HepG2 (cell line): ENCODE data around the gene STAP1. TPM values are rescaled to one million over a fixed set of nuclear protein-coding genes. Genes with fewer than 3 reads are reported as not detected.

ENCODE experiments used
- ATAC-seq: fragments of 200-7000 bp; cut with Tn5 transposase; 3 replicates; pipeline ENCODE4 v1.9.1; 2020; ENCODE audit warnings: mild to moderate bottlenecking, moderate library complexity
- BruUV-seq: library from RNA; stranded (reverse); fragments of 400-500 nt; replicated peaks from 2 replicates; lab custom pipeline; 2021; lab: Mats Ljungman, UMichigan
- CTCF ChIA-PET: fragments of 300-600 bp; formaldehyde crosslinking; extraction: SDS; loops from one replicate; lab custom pipeline; 2021; ENCODE audit warnings: low total read pairs, inconsistent platforms, low intra/inter-chr PET ratio; lab: Yijun Ruan, JAX
- POLR2A ChIA-PET: fragments of 350-600 bp; sonication (Branson Sonifier 250); formaldehyde crosslinking; loops from one replicate; lab custom pipeline; 2020; ENCODE audit warnings: antibody characterized with exemption, inconsistent platforms; lab: Yijun Ruan, JAX
- DNase-seq: peaks from one replicate; pipeline ENCODE4 v3.0.0-alpha.2; 2015; ENCODE audit warnings: low spot score
- FAIRE-seq: peaks from 3 replicates; lab custom pipeline; 2011; peaks lifted over from hg19 to GRCh38; lab: Jason Lieb, UNC
- H2AFZ ChIP-seq: one replicate; pipeline ENCODE4 v1.6.1; 2011; ENCODE audit warnings: low read length, inconsistent platforms
- H3K27ac ChIP-seq: fragments of 300-600 bp; 3 replicates; pipeline ENCODE4 v1.8.0; 2011; ENCODE audit warnings: mixed run types, mild to moderate bottlenecking, mixed read lengths, low read length, inconsistent platforms; ENCODE audit not compliant: insufficient read depth; ENCODE audit errors: extremely low read length
- H3K27me3 ChIP-seq, 2 experiments: fragments of 200-600 bp in 1 of 2; 2 replicates in 1 of 2; 3 replicates in 1 of 2; pipeline versions ENCODE4 v1.6.0 to v1.8.0; 2011; ENCODE audit warnings: low read length in 2 of 2, mild to moderate bottlenecking in 2 of 2, moderate library complexity in 2 of 2, inconsistent platforms in 1 of 2; ENCODE audit not compliant: insufficient read depth in 2 of 2, control insufficient read depth in 1 of 2
- H3K36me3 ChIP-seq, 2 experiments: fragments of 200-600 bp in 1 of 2; replicated peaks in 1 of 2; 2 replicates in 1 of 2; 3 replicates in 1 of 2; pipeline versions ENCODE4 v1.5.1 to v1.8.0; 2011; ENCODE audit warnings: low read length in 2 of 2, inconsistent platforms in 1 of 2; ENCODE audit not compliant: insufficient read depth in 2 of 2, control insufficient read depth in 1 of 2
- H3K4me1 ChIP-seq: 2 replicates; pipeline ENCODE4 v1.5.1; 2012; ENCODE audit warnings: low read length, inconsistent platforms; ENCODE audit not compliant: insufficient read depth
- H3K4me2 ChIP-seq: 2 replicates; pipeline ENCODE4 v1.6.0; 2011; ENCODE audit warnings: low read depth, low read length, inconsistent platforms
- H3K4me3 ChIP-seq, 3 experiments: fragments of 200-600 bp in 1 of 3; sonication (generic), shearing (Covaris generic) in 1 of 3; replicated peaks in 1 of 3; 2 replicates each; pipeline ENCODE4 v1.5.1; 2011 to 2016; ENCODE audit warnings: low read length in 3 of 3, inconsistent platforms in 2 of 3, low read depth in 2 of 3, mild to moderate bottlenecking in 2 of 3, control low read depth in 1 of 3, mixed read lengths in 1 of 3; ENCODE audit not compliant: insufficient read depth in 1 of 3
- H3K79me2 ChIP-seq: one replicate; pipeline ENCODE4 v1.6.1; 2011; ENCODE audit warnings: low read length, inconsistent platforms; ENCODE audit not compliant: insufficient read depth
- H3K9ac ChIP-seq: 2 replicates; pipeline ENCODE4 v1.6.0; 2011; ENCODE audit warnings: mild to moderate bottlenecking, low read depth, low read length, inconsistent platforms; ENCODE audit not compliant: insufficient read depth
- H3K9me3 ChIP-seq: 2 replicates; pipeline ENCODE4 v1.5.1; 2012; ENCODE audit warnings: mild to moderate bottlenecking, low read length
- H4K20me1 ChIP-seq: 2 replicates; pipeline ENCODE4 v1.6.0; 2011; ENCODE audit warnings: inconsistent platforms, mild to moderate bottlenecking, low read length, moderate library complexity; ENCODE audit not compliant: insufficient read depth
- HMG20A ChIP-seq: IDR thresholded peaks from 2 replicates; pipeline ENCODE4 v1.6.1; 2016; ENCODE audit warnings: borderline replicate concordance
- NCOA2 ChIP-seq: sonication (generic); formaldehyde crosslinking; IDR thresholded peaks from 2 replicates; pipeline ENCODE4 v1.8.0; 2022; ENCODE audit warnings: inconsistent platforms
- PRPF4 ChIP-seq: fragments of 200-400 bp; formaldehyde crosslinking; IDR thresholded peaks from 2 replicates; pipeline ENCODE4 v1.6.1; 2016; ENCODE audit warnings: low read length, low read depth; ENCODE audit not compliant: poor library complexity, severe bottlenecking
- PTBP1 ChIP-seq: fragments of 200-400 bp; formaldehyde crosslinking; IDR thresholded peaks from 2 replicates; pipeline ENCODE4 v1.6.1; 2018; ENCODE audit warnings: low read length, low read depth; ENCODE audit not compliant: poor library complexity, severe bottlenecking
- RXRA ChIP-seq: sonication (generic); formaldehyde crosslinking; IDR thresholded peaks from 2 replicates; pipeline ENCODE4 v1.5.1; 2020; ENCODE audit warnings: missing genetic modification reagents
- TEAD2 ChIP-seq: sonication (generic); formaldehyde crosslinking; IDR thresholded peaks from 2 replicates; pipeline ENCODE4 v1.9.0; 2021; ENCODE audit warnings: missing genetic modification reagents
- ZNF234 ChIP-seq: sonication (generic); formaldehyde crosslinking; conservative IDR thresholded peaks from 2 replicates; pipeline ENCODE4 v1.5.1; 2020; ENCODE audit warnings: mild to moderate bottlenecking, missing genetic modification reagents
- ZNF3 ChIP-seq: IDR thresholded peaks from 2 replicates; pipeline ENCODE4 v1.7.0; 2017; ENCODE audit warnings: inconsistent platforms
- ZNF569 ChIP-seq: sonication (generic); formaldehyde crosslinking; IDR thresholded peaks from 2 replicates; pipeline ENCODE4 v1.5.0; 2020; ENCODE audit warnings: mild to moderate bottlenecking, missing genetic modification reagents, moderate library complexity, borderline replicate concordance
- ZNF772 ChIP-seq: sonication (generic); formaldehyde crosslinking; IDR thresholded peaks from 2 replicates; pipeline ENCODE4 v1.5.0; 2020; ENCODE audit warnings: mild to moderate bottlenecking, missing genetic modification reagents
- WGBS: methylation state at CpG from one replicate; pipeline ENCODE4 v1.1.6; 2017; ENCODE audit warnings: low lambda C conversion rate; 5-methylcytosine and 5-hydroxymethylcytosine counted together
- in situ Hi-C: cut with HindIII; loops from 2 replicates; pipeline ENCODE4 v1.10.0; 2017; ENCODE audit warnings: low pct_unique_long_range_greater_than_20kb; ENCODE audit not compliant: extremely low pct_ligation_motif_present
- intact Hi-C: fragments of 100-400 bp; cut with micrococcal nuclease; formaldehyde crosslinking; loops from one replicate; pipeline ENCODE4 v1.10.0; 2022; ENCODE audit not compliant: unreplicated experiment
- polyA plus RNA-seq, 8 experiments: library from polyadenylated mRNA; depleted of rRNA in 3 of 8; stranded (reverse) in 7 of 8; unstranded in 1 of 8; fragments of >200 nt; fragmentation: Illumina TruSeq in 4 of 8; extraction: Trizol in 4 of 8; gene quantifications; 2 replicates each; pipeline versions ENCODE4 v1.2.1 to v1.2.3, GENCODE V29; 2011 to 2016; ENCODE audit warnings: low read depth in 4 of 8, missing spikeins in 1 of 8, mixed read lengths in 1 of 8; ENCODE audit not compliant: insufficient read depth in 1 of 8
- total RNA-seq, 5 experiments: library from RNA; depleted of rRNA; stranded (reverse); fragments of >200 nt; fragmentation: Illumina TruSeq; extraction: Trizol; gene quantifications; 2 replicates each; pipeline ENCODE4 v1.2.3, GENCODE V29; 2016; ENCODE audit warnings: low read depth in 1 of 5
- TF ChIP-seq, protein P1 (sequence below): sonication (generic); formaldehyde crosslinking; IDR thresholded peaks from 2 replicates; pipeline ENCODE4 v1.4.0; 2020; ENCODE audit warnings: mild to moderate bottlenecking, missing genetic modification reagents
- TF ChIP-seq, protein P2 (sequence below): sonication (generic); formaldehyde crosslinking; IDR thresholded peaks from 2 replicates; pipeline ENCODE4 v1.5.1; 2020; ENCODE audit warnings: mild to moderate bottlenecking, missing genetic modification reagents
- TF ChIP-seq, protein P3 (sequence below): sonication (generic); formaldehyde crosslinking; IDR thresholded peaks from 2 replicates; pipeline ENCODE4 v1.4.0; 2020; ENCODE audit warnings: missing genetic modification reagents, mild to moderate bottlenecking, borderline replicate concordance

STAP1 gene
- total and polyA plus RNA-seq, 2 of the 13 experiments (the other 11 are each of a cell fraction or from before 2014, with no cell fraction given): not detected

DNA sequence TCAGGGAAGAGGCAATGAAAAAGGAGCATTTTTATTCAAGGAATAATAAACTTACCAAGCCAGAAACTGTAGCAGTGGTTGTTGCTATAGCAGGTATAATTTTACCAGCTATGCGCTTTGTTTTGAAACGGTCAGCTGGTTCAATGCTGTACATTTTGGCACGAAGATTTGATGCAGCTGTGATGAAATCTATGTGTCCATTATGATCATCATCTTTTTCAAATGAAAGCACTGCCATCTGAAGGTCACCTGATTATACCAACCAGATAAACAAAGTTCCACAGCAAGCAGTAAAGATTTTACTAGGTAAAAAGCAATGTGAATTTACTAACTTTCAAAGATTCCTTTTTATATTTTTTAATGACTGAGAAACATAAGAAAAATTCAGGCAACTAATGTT lies 66.4 kb downstream of the STAP1 start:
- no peaks in the 10 kb centered on the region for H4K20me1 ChIP-seq
- H3K4me1 ChIP-seq: no peaks in the 10 kb centered on the region
- ATAC-seq (no peak), DNase-seq (no peak), FAIRE-seq (no peak)
- POLR2A ChIA-PET: no interaction called here
- CTCF ChIA-PET: no interaction called here
- no peaks in the 10 kb centered on the region for H3K79me2 ChIP-seq
- peaks cover 3 to 57% of the 10 kb centered on the region in 2 experiments; a peak in 3 of 5 replicates for H3K36me3 ChIP-seq
- no peak overlapping the region for H3K4me3 ChIP-seq
- TF ChIP-seq ZNF234 (CRISPR knock-in tag): no peak
- TF ChIP-seq, protein P1, sequence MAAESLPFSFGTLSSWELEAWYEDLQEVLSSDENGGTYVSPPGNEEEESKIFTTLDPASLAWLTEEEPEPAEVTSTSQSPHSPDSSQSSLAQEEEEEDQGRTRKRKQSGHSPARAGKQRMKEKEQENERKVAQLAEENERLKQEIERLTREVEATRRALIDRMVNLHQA (CRISPR knock-in tag): no peak
- no peak for TF ChIP-seq NCOA2
- no peak for TF ChIP-seq PRPF4
- no peak overlapping the region for H3K4me2 ChIP-seq
- in situ Hi-C loops (no loop called here), intact Hi-C loops (no loop called here)
- H3K27ac ChIP-seq: no peak overlapping the region
- WGBS: 90% methylated on average over 3 of the region's 3 CpGs
- no peaks in the 10 kb centered on the region for H3K9me3 ChIP-seq
- no peaks in the 10 kb centered on the region for H3K27me3 ChIP-seq
- no peak overlapping the region for H2AFZ ChIP-seq
- BruUV-seq: no TSS peak
- H3K9ac ChIP-seq: no peak overlapping the region

DNA sequence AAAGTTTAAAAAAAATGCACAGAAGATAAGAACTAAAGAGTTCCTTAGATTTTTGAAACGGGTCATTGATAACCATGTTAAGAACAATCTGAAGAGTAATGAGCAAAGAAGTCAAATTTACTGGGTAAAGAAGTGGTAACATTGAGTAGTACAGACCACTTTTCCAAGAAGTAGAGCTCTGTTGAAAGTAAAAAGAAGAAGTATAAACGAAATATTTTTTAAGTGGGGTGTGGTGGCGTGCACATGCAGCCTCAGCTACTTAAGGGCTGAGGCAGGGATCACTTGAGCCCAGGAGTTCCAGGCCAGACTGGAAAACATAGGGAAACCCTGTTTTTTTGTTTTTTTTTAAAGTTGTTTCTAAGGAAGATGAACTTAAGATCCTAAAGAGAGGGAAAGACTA lies 74.0 kb downstream of the STAP1 start:
- DNase-seq: no peak
- in situ Hi-C loops (no loop called here), intact Hi-C loops (no loop called here)
- H3K4me3 ChIP-seq: no peak overlapping the region
- H3K27ac ChIP-seq: no peak overlapping the region
- POLR2A ChIA-PET: no interaction called here
- peaks cover 4 to 61% of the 10 kb centered on the region in 2 experiments for H3K36me3 ChIP-seq
- 93% methylated on average over 3 of the region's 3 CpGs for WGBS
- CTCF ChIA-PET: no interaction called here
- ATAC-seq: no peak
- H4K20me1 ChIP-seq: no peaks in the 10 kb centered on the region
- no TSS peak for BruUV-seq
- H2AFZ ChIP-seq: no peak overlapping the region
- H3K79me2 ChIP-seq: no peaks in the 10 kb centered on the region
- H3K9me3 ChIP-seq: no peaks in the 10 kb centered on the region
- H3K4me2 ChIP-seq: no peak overlapping the region
- no peaks in the 10 kb centered on the region for H3K4me1 ChIP-seq
- no peak overlapping the region for H3K9ac ChIP-seq
- H3K27me3 ChIP-seq: no peaks in the 10 kb centered on the region
- no peak for FAIRE-seq
- TF ChIP-seq ZNF3 (CRISPR knock-in tag): no peak
- no peak for TF ChIP-seq PTBP1
- TF ChIP-seq, protein P2, sequence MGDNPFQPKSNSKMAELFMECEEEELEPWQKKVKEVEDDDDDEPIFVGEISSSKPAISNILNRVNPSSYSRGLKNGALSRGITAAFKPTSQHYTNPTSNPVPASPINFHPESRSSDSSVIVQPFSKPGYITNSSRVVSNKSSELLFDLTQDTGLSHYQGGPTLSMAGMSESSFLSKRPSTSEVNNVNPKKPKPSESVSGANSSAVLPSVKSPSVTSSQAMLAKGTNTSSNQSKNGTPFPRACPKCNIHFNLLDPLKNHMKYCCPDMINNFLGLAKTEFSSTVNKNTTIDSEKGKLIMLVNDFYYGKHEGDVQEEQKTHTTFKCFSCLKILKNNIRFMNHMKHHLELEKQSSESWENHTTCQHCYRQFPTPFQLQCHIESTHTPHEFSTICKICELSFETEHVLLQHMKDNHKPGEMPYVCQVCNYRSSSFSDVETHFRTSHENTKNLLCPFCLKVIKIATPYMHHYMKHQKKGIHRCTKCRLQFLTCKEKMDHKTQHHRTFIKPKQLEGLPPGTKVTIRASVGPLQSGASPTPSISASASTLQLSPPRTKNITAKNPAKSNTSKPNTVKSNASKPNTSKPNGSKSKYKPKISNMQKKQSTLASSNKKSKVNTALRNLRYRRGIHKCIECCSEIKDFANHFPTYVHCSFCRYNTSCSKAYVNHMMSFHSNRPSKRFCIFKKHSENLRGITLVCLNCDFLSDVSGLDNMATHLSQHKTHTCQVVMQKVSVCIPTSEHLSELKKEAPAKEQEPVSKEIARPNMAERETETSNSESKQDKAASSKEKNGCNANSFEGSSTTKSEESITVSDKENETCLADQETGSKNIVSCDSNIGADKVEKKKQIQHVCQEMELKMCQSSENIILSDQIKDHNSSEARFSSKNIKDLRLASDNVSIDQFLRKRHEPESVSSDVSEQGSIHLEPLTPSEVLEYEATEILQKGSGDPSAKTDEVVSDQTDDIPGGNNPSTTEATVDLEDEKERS (CRISPR knock-in tag): no peak
- no peak for TF ChIP-seq ZNF772 (CRISPR knock-in tag)
- TF ChIP-seq TEAD2: no peak
- TF ChIP-seq HMG20A (CRISPR knock-in tag): no peak
- TF ChIP-seq ZNF569 (CRISPR knock-in tag): no peak
- no peak for TF ChIP-seq RXRA (CRISPR knock-in tag)
- TF ChIP-seq, protein P3, sequence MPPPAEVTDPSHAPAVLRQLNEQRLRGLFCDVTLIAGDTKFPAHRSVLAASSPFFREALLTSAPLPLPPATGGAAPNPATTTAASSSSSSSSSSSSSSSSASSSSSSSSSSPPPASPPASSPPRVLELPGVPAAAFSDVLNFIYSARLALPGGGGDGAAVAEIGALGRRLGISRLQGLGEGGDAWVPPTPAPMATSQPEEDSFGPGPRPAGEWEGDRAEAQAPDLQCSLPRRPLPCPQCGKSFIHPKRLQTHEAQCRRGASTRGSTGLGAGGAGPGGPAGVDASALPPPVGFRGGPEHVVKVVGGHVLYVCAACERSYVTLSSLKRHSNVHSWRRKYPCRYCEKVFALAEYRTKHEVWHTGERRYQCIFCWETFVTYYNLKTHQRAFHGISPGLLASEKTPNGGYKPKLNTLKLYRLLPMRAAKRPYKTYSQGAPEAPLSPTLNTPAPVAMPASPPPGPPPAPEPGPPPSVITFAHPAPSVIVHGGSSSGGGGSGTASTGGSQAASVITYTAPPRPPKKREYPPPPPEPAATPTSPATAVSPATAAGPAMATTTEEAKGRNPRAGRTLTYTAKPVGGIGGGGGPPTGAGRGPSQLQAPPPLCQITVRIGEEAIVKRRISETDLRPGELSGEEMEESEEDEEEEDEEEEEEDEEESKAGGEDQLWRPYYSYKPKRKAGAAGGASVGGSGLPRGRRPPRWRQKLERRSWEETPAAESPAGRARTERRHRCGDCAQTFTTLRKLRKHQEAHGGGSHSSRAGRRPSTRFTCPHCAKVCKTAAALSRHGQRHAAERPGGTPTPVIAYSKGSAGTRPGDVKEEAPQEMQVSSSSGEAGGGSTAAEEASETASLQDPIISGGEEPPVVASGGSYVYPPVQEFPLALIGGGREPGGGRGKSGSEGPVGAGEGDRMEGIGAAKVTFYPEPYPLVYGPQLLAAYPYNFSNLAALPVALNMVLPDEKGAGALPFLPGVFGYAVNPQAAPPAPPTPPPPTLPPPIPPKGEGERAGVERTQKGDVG (CRISPR knock-in tag): no peak
